OCI-LY7 (cell line): Measurements from ENCODE around the gene TYW1.
"Not testable (repeated sequence)": the region's sequence is repeated elsewhere in the genome, so short reads cannot be mapped to it uniquely, and the experiment has no call there.

Experiments
- CTCF ChIP-seq: fragments of 200-600 bp; sonication (generic); conservative IDR thresholded peaks from 2 replicates; pipeline ENCODE4 v1.5.1; 2014; ENCODE audit warnings: mild to moderate bottlenecking, antibody characterized with exemption, low read length, moderate library complexity, mixed read lengths
- EZH2phosphoT487 ChIP-seq: fragments of 200-600 bp; sonication (generic); IDR thresholded peaks from 2 replicates; pipeline ENCODE4 v1.6.1; 2018; ENCODE audit warnings: low read depth, borderline replicate concordance, mild to moderate bottlenecking, mixed run types, antibody characterized with exemption, low read length, moderate library complexity, mixed read lengths

GRCh38 chr7:67182956-67183750 lies 186.5 kb downstream of the TYW1 start:
- TF ChIP-seq CTCF, EZH2phosphoT487: not testable (repeated sequence)
